GM06990 (cell line): ENCODE data around the gene PGS1.

Experiments
- DNase-seq: peaks from one replicate; pipeline ENCODE4 v3.0.0-alpha.2; 2011; ENCODE audit not compliant: insufficient read length; ENCODE audit errors: extremely low read depth
- H3K27me3 ChIP-seq: replicated peaks from 2 replicates; pipeline ENCODE4 v1.6.0; 2011; ENCODE audit warnings: low read length; ENCODE audit not compliant: control insufficient read depth, insufficient read depth
- H3K36me3 ChIP-seq: 2 replicates; pipeline ENCODE4 v1.5.1; 2011; ENCODE audit warnings: low read length; ENCODE audit not compliant: control insufficient read depth, insufficient read depth
- H3K4me3 ChIP-seq: replicated peaks from 2 replicates; pipeline ENCODE4 v1.5.1; 2011; ENCODE audit warnings: low read depth, mild to moderate bottlenecking, control low read depth, low read length
- TF ChIP-seq, protein P1 (sequence below): IDR thresholded peaks from 2 replicates; pipeline ENCODE4 v1.5.1; 2011; ENCODE audit warnings: low read length, control low read depth, mild to moderate bottlenecking, inconsistent platforms; ENCODE audit not compliant: insufficient read depth, poor library complexity, severe bottlenecking

Gene PGS1

DNA sequence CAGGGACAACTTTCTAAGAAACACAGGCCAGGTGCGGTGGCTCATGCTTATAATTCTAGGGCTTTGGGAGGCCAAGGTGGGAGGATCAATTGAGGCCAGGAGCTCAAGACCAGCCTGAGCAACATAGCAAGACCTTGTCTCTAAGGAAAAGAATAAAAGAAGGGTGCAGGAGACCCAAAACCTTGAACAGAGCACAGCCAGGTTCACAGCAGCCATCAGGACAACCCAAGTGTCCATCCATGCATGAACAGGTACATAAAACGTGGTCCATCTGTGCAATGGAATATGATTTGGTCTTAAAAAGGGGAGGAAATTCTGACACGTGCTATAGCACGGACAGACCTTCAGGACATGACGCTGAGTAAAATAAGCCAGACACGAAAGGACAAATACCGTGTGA lies 91.0 kb downstream of the PGS1 start:
- Histone ChIP-seq H3K36me3 (no peaks in the 10 kb centered on the region), H3K4me3 (no peak overlapping the region), H3K27me3 (no peaks in the 10 kb centered on the region)
- no peak for DNase-seq
- TF ChIP-seq, protein P1, sequence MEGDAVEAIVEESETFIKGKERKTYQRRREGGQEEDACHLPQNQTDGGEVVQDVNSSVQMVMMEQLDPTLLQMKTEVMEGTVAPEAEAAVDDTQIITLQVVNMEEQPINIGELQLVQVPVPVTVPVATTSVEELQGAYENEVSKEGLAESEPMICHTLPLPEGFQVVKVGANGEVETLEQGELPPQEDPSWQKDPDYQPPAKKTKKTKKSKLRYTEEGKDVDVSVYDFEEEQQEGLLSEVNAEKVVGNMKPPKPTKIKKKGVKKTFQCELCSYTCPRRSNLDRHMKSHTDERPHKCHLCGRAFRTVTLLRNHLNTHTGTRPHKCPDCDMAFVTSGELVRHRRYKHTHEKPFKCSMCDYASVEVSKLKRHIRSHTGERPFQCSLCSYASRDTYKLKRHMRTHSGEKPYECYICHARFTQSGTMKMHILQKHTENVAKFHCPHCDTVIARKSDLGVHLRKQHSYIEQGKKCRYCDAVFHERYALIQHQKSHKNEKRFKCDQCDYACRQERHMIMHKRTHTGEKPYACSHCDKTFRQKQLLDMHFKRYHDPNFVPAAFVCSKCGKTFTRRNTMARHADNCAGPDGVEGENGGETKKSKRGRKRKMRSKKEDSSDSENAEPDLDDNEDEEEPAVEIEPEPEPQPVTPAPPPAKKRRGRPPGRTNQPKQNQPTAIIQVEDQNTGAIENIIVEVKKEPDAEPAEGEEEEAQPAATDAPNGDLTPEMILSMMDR: no peak

DNA sequence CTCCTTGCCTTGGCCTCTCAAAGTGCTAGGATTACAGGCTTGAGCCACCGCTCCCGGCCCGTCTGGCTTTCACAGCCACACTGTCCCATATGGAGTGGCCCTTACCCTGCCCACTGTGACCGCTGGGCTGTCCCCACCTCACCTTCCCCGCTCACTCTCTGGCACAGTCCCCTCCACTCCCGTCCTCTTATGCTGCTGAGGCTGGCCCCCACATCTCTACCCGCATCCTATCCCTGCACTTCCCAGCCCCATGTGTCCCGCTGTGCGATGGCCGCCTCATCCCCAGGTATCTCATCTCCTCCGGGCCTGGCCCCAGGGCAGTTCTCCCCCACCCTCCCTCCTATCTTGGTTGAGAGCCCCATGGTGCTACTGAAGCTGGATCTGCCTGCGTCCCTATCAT lies 93.2 kb downstream of the PGS1 start:
- Histone ChIP-seq H3K36me3 (no peaks in the 10 kb centered on the region; the same call in 1 of the 2 replicates), H3K27me3 (no peaks in the 10 kb centered on the region), H3K4me3 (no peak overlapping the region)
- TF ChIP-seq, protein P1: no peak
- no peak for DNase-seq

DNA sequence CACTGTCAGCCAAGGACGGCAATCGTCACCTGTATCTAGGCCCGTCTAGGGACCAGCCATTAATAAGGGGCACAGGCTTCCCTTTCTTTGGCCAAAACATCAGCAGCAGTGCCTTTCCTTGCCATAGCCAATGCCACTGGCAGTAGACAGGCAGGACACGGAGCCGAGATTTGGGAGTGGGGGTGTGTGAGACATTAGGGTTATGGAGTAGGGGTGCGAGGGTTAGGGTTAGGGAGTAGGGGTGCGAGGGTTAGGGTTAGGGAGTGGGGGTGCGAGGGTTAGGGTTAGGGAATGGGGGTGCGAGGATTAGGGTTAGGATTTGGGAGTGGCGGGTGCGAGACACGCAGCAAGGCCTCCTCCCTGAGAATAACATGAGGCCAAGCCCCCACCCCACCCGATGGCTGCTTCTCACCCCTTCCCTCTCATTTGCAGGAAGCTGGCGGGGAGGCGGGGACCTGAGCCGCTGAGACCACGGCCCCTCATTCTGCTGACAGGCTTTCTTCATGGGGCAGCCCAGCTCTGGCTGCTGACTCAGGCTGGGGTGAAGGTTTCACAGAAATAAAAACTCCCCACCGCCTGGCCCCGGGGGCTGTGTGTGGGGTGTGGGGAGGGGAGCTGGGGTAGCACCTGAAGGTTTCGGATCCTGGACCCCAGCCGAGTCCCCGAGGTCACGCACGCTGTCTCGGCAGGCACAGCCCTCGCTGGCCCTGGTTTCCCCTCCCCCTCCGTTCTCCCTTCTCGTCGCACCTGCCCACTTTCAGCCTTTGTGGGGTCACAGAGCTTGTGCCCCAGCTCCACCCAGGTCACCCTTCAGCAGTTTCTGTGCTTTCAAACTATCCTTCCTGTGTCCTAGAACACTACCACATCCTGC lies 93.8 kb downstream of the PGS1 start:
- no peaks in the 10 kb centered on the region; the same call in 1 of the 2 replicates for H3K36me3 ChIP-seq
- H3K27me3 ChIP-seq: no peaks in the 10 kb centered on the region
- peak; percentile 73 for DNase-seq
- H3K4me3 ChIP-seq: no peak overlapping the region
- TF ChIP-seq, protein P1: no peak

DNA sequence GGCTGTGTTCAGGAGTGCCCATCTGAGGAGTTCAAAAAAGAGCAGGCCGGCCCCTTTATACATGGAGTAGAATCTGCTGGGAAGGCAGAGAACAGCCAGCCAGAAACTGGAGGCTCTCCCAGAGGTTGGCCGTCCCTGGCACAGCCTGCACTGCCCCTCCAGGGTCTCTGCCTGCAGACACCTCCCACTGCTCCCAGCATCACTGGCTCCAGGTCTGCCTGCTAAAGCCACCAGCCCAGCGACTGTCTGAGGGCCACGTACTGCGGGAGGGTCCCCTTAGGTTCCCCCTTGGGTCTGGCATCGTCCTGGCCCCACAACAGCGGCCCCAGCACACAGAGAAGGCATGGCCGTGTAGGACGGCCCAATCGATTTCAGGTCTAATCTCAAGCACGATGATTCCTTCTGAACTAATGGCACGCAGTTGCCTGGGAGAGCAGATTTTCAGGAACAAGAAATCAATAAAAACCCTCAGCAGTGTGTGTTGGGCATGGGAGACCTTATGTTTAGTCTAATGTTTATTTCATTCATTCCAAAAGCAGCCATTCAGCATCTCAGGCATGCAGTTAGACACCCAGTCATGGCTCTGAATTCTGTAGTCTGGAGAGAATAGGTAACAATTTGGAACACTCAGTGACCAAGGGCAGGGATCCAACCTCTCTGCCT lies 95.6 kb downstream of the PGS1 start:
- TF ChIP-seq, protein P1: no peak
- Histone ChIP-seq H3K4me3 (no peak overlapping the region), H3K36me3 (no peaks in the 10 kb centered on the region; the same call in 1 of the 2 replicates), H3K27me3 (no peaks in the 10 kb centered on the region)
- no peak for DNase-seq
